Calu3 (cell line): ENCODE data around the gene PIGB. TPM values are rescaled to one million over a fixed set of nuclear protein-coding genes. Genes with fewer than 3 reads are reported as not detected.

ENCODE experiments used
- BruUV-seq: library from RNA; stranded (reverse); fragments of 400-500 nt; replicated peaks from 2 replicates; lab custom pipeline; 2021; lab: Mats Ljungman, UMichigan
- CTCF ChIA-PET: fragments of 300-600 bp; sonication (Branson Sonifier 250); formaldehyde crosslinking; loops from one replicate; lab custom pipeline; 2022; ENCODE audit warnings: antibody characterized with exemption; lab: Charles Lee
- DNase-seq: peaks from one replicate; pipeline ENCODE4 v3.0.0; 2022
- H3K27ac Mint-ChIP-seq: one replicate; pipeline ENCODE4 v1.8.0; 2022; ENCODE audit warnings: mixed read lengths; ENCODE audit not compliant: unreplicated experiment
- H3K27me3 Mint-ChIP-seq: one replicate; pipeline ENCODE4 v1.8.0; 2022; ENCODE audit warnings: mixed read lengths; ENCODE audit not compliant: unreplicated experiment
- H3K36me3 Mint-ChIP-seq: one replicate; pipeline ENCODE4 v1.8.0; 2022; ENCODE audit warnings: mild to moderate bottlenecking, moderate library complexity, mixed read lengths; ENCODE audit not compliant: insufficient read depth, unreplicated experiment
- H3K4me1 Mint-ChIP-seq: one replicate; pipeline ENCODE4 v1.8.0; 2022; ENCODE audit warnings: mild to moderate bottlenecking, low read depth, mixed read lengths; ENCODE audit not compliant: unreplicated experiment
- H3K4me3 Mint-ChIP-seq: one replicate; pipeline ENCODE4 v1.8.0; 2022; ENCODE audit warnings: mild to moderate bottlenecking, low read depth, moderate library complexity, mixed read lengths; ENCODE audit not compliant: unreplicated experiment
- H3K9me3 Mint-ChIP-seq: one replicate; pipeline ENCODE4 v1.8.0; 2022; ENCODE audit warnings: low read depth, mixed read lengths; ENCODE audit not compliant: unreplicated experiment
- CTCF ChIP-seq: fragments of 200-600 bp; IDR thresholded peaks from one replicate; pipeline ENCODE4 v1.8.0; 2022; ENCODE audit warnings: antibody characterized with exemption; ENCODE audit not compliant: unreplicated experiment
- intact Hi-C: fragments of 100-400 bp; cut with micrococcal nuclease; formaldehyde crosslinking; loops from one replicate; pipeline ENCODE4 v1.10.0; 2022; ENCODE audit not compliant: unreplicated experiment
- total RNA-seq: library from RNA; stranded (reverse); gene quantifications from 2 replicates; pipeline ENCODE4 v1.2.3, GENCODE V29; 2022

Gene PIGB
- total RNA-seq, 1 experiment from 2014 or later, result 23.5 TPM

- no peak for DNase-seq
- Mint-ChIP-seq H3K4me1 (peaks cover 17% of the 10 kb centered on the region), H3K27me3 (no peaks in the 10 kb centered on the region), H3K27ac (no peak overlapping the region), H3K36me3 (peaks cover 25% of the 10 kb centered on the region), H3K9me3 (no peaks in the 10 kb centered on the region), H3K4me3 (peak overlapping the region; percentile 98)
- CTCF ChIA-PET, result interaction anchor here (2.3 kb wide), 1 partner anchor 88 kb away, joined by 14 read pairs; the partner anchor contains the start of genes CCPG1 and PIERCE2
- no peak for TF ChIP-seq CTCF
- intact Hi-C loops, result no loop called here
- BruUV-seq, result no TSS peak
Observed at GRCh38 chr15:55320238-55320550, 1.2 kb downstream of the PIGB start.

GRCh38 chr15:55320963-55321362, 1.9 kb downstream of the PIGB start:
- no TSS peak for BruUV-seq
- intact Hi-C loops, result no loop called here
- H3K27ac Mint-ChIP-seq, result no peak overlapping the region
- H3K4me1 Mint-ChIP-seq, result peaks cover 17% of the 10 kb centered on the region
- no peak for DNase-seq
- no peaks in the 10 kb centered on the region for H3K9me3 Mint-ChIP-seq
- H3K4me3 Mint-ChIP-seq, result no peak overlapping the region
- CTCF ChIA-PET, result no interaction called here
- peaks cover 25% of the 10 kb centered on the region for H3K36me3 Mint-ChIP-seq
- no peak for TF ChIP-seq CTCF
- no peaks in the 10 kb centered on the region for H3K27me3 Mint-ChIP-seq

GRCh38 chr15:55322467-55322866, 3.4 kb downstream of the PIGB start:
- DNase-seq, result no peak
- no peak for TF ChIP-seq CTCF
- H3K4me1 Mint-ChIP-seq, result peaks cover 5% of the 10 kb centered on the region
- no peak overlapping the region for H3K27ac Mint-ChIP-seq
- H3K9me3 Mint-ChIP-seq, result no peaks in the 10 kb centered on the region
- intact Hi-C loops, result no loop called here
- H3K27me3 Mint-ChIP-seq, result no peaks in the 10 kb centered on the region
- H3K36me3 Mint-ChIP-seq, result peaks cover 17% of the 10 kb centered on the region
- H3K4me3 Mint-ChIP-seq, result no peak overlapping the region
- CTCF ChIA-PET, result no interaction called here
- no TSS peak for BruUV-seq

- intact Hi-C loops, result no loop called here
- Mint-ChIP-seq H3K4me3 (no peak overlapping the region), H3K4me1 (no peaks in the 10 kb centered on the region), H3K36me3 (peaks cover 6% of the 10 kb centered on the region), H3K9me3 (no peaks in the 10 kb centered on the region), H3K27me3 (no peaks in the 10 kb centered on the region), H3K27ac (no peak overlapping the region)
- CTCF ChIA-PET, result no interaction called here
- no peak for TF ChIP-seq CTCF
- DNase-seq, result no peak
- no TSS peak for BruUV-seq
Observed at GRCh38 chr15:55327387-55327786, 8.4 kb downstream of the PIGB start.
